ENCODE measurements around the gene TSPAN5. TPM values are rescaled to one million over a fixed set of nuclear protein-coding genes. Genes with fewer than 3 reads are reported as not detected.

TSPAN5 gene
- total RNA-seq, 4 donors from 2014 or later = 2.1 to 5.8 (median 3.8) TPM

GRCh38 chr4:98585596-98585995, 72.8 kb downstream of the TSPAN5 start:
- no peak for TF ChIP-seq POLR2A (IDR thresholded peaks at IDR 0.05)
- TF ChIP-seq, protein P1, sequence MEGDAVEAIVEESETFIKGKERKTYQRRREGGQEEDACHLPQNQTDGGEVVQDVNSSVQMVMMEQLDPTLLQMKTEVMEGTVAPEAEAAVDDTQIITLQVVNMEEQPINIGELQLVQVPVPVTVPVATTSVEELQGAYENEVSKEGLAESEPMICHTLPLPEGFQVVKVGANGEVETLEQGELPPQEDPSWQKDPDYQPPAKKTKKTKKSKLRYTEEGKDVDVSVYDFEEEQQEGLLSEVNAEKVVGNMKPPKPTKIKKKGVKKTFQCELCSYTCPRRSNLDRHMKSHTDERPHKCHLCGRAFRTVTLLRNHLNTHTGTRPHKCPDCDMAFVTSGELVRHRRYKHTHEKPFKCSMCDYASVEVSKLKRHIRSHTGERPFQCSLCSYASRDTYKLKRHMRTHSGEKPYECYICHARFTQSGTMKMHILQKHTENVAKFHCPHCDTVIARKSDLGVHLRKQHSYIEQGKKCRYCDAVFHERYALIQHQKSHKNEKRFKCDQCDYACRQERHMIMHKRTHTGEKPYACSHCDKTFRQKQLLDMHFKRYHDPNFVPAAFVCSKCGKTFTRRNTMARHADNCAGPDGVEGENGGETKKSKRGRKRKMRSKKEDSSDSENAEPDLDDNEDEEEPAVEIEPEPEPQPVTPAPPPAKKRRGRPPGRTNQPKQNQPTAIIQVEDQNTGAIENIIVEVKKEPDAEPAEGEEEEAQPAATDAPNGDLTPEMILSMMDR (IDR thresholded peaks at IDR 0.05) = no peak
- Histone ChIP-seq H3K9me3 (no peaks in the 10 kb centered on the region), H3K36me3 (no peaks in the 10 kb centered on the region), H3K27me3 (no peaks in the 10 kb centered on the region), H3K27ac (no peak overlapping the region), H3K4me1 (no peaks in the 10 kb centered on the region), H3K4me3 (no peak overlapping the region)
- DNase-seq = no peak

GRCh38 chr4:98584265-98584664, 74.1 kb downstream of the TSPAN5 start:
- Histone ChIP-seq H3K27me3 (no peaks in the 10 kb centered on the region), H3K36me3 (no peaks in the 10 kb centered on the region), H3K9me3 (no peaks in the 10 kb centered on the region), H3K4me3 (no peak overlapping the region), H3K4me1 (no peaks in the 10 kb centered on the region), H3K27ac (no peak overlapping the region)
- TF ChIP-seq, protein P1 (IDR thresholded peaks at IDR 0.05) = no peak
- no peak for TF ChIP-seq POLR2A (IDR thresholded peaks at IDR 0.05)
- no peak for DNase-seq

DNA sequence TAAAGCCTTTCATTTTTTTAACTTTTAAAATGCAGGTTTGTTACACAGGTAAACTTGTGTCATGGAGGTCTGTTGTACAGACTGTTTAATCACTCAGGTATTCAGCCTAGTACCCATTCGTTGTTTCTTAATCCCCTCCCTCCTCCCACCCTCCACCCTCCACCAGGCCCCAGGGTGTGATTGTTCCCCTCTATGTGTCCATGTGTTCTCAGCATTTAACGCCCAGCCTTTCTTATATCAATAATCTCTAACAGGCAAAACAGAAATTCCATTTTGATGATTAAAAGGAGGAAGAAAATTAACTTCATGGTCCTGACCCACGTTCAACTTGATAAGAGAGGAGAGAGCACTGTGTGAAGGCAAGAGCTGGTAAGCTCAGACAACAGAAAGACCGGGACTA, 75.1 kb downstream of the TSPAN5 start:
- no peak overlapping the region for H3K4me3 ChIP-seq
- no peaks in the 10 kb centered on the region for H3K9me3 ChIP-seq
- no peak overlapping the region for H3K27ac ChIP-seq
- H3K27me3 ChIP-seq = no peaks in the 10 kb centered on the region
- no peaks in the 10 kb centered on the region for H3K4me1 ChIP-seq
- TF ChIP-seq POLR2A (IDR thresholded peaks at IDR 0.05) = no peak
- TF ChIP-seq, protein P1 (IDR thresholded peaks at IDR 0.05) = no peak
- DNase-seq = no peak
- H3K36me3 ChIP-seq = no peaks in the 10 kb centered on the region

DNA sequence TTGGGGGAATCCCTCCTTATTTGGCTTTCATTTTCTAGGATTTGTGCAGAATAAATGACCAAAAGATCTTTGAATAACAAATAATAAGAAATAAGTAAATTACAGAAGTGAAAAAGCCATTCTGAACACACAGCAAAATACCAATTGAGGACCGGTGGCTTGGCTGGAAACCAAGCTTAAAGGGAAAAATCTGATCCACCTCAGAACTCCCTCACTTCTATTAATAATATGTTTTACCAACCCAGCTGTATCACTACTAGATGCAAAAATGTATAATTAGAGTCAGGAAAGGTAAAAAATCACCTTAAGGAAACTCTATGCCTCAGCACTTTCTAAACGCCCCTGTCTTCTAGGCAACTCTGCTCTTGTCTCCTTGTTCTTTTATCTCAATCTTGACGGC, 77.3 kb downstream of the TSPAN5 start:
- no peaks in the 10 kb centered on the region for H3K9me3 ChIP-seq
- DNase-seq = no peak
- H3K27ac ChIP-seq = no peak overlapping the region
- no peaks in the 10 kb centered on the region for H3K27me3 ChIP-seq
- no peak overlapping the region for H3K4me3 ChIP-seq
- TF ChIP-seq POLR2A (IDR thresholded peaks at IDR 0.05) = no peak
- TF ChIP-seq, protein P1 (IDR thresholded peaks at IDR 0.05) = no peak
- H3K4me1 ChIP-seq = no peaks in the 10 kb centered on the region
- no peaks in the 10 kb centered on the region for H3K36me3 ChIP-seq

GRCh38 chr4:98577956-98578355, 80.5 kb downstream of the TSPAN5 start:
- H3K4me3 ChIP-seq = no peak overlapping the region

More at GRCh38 chr4:98577956-98578355, 80.5 kb downstream of the TSPAN5 start:
- TF ChIP-seq, protein P1 (IDR thresholded peaks at IDR 0.05) = no peak
- TF ChIP-seq POLR2A (IDR thresholded peaks at IDR 0.05) = no peak
- Histone ChIP-seq H3K9me3 (no peaks in the 10 kb centered on the region), H3K27me3 (no peaks in the 10 kb centered on the region), H3K36me3 (no peaks in the 10 kb centered on the region), H3K27ac (no peak overlapping the region), H3K4me1 (no peaks in the 10 kb centered on the region)
- no peak for DNase-seq
